ENCODE results near the gene CPED1. TPM values are rescaled to one million over a fixed set of nuclear protein-coding genes. Genes with fewer than 3 reads are reported as not detected.

CPED1 gene
- total and polyA plus RNA-seq, 2 donors (not counting 1 experiment from before 2014, with no cell fraction given), result 70.2 to 196 TPM

- Histone ChIP-seq H3K27ac (ENCODE audit: insufficient read depth, low read length) (no peak overlapping the region), H3K9me3 (ENCODE audit: control insufficient read depth, insufficient read depth, low read depth, low read length) (no peaks in the 10 kb centered on the region), H3K27me3 (ENCODE audit: control insufficient read depth, insufficient read depth, low read length) (no peaks in the 10 kb centered on the region), H3K9ac (ENCODE audit: insufficient read depth, low read length) (no peak overlapping the region), H2AFZ (ENCODE audit: low read length) (no peak overlapping the region), H3K4me1 (ENCODE audit: control insufficient read depth, extremely low read depth, insufficient read depth, low read length) (no peaks in the 10 kb centered on the region), H3K4me3 (replicated peaks in 1 of 4; ENCODE audit: control extremely low read depth in 1 of 4, insufficient read depth in 1 of 4, low read depth in 3 of 4, low read length in 4 of 4) (no peak overlapping the region), H3K79me2 (ENCODE audit: control insufficient read depth, insufficient read depth, low read length) (no peaks in the 10 kb centered on the region), H3K36me3 (ENCODE audit: control insufficient read depth, insufficient read depth, low read length) (no peaks in the 10 kb centered on the region), H4K20me1 (ENCODE audit: control insufficient read depth, extremely low read depth, insufficient read depth, low read length) (no peaks in the 10 kb centered on the region), H3K4me2 (ENCODE audit: extremely low read depth, insufficient read depth, low read length) (no peak overlapping the region)
- DNase-seq (ENCODE audit: low read depth in 2 of 2), result no peak
- TF ChIP-seq, protein P1, sequence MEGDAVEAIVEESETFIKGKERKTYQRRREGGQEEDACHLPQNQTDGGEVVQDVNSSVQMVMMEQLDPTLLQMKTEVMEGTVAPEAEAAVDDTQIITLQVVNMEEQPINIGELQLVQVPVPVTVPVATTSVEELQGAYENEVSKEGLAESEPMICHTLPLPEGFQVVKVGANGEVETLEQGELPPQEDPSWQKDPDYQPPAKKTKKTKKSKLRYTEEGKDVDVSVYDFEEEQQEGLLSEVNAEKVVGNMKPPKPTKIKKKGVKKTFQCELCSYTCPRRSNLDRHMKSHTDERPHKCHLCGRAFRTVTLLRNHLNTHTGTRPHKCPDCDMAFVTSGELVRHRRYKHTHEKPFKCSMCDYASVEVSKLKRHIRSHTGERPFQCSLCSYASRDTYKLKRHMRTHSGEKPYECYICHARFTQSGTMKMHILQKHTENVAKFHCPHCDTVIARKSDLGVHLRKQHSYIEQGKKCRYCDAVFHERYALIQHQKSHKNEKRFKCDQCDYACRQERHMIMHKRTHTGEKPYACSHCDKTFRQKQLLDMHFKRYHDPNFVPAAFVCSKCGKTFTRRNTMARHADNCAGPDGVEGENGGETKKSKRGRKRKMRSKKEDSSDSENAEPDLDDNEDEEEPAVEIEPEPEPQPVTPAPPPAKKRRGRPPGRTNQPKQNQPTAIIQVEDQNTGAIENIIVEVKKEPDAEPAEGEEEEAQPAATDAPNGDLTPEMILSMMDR (conservative IDR thresholded peaks at IDR 0.05 in 1 of 2, IDR thresholded peaks at IDR 0.05 in 1 of 2; ENCODE audit: low read depth in 1 of 2, low read length in 2 of 2), result no peak
- no peak for TF ChIP-seq EZH2 (IDR thresholded peaks at IDR 0.05; ENCODE audit: low read length, missing control alignments)
These were observed 333.9 kb downstream of the CPED1 start for GRCh38 chr7:121322460-121322859.

- no peak overlapping the region for H2AFZ ChIP-seq (ENCODE audit: low read length)
- H3K27ac ChIP-seq (ENCODE audit: insufficient read depth, low read length), result no peak overlapping the region
- no peak for DNase-seq (ENCODE audit: low read depth in 2 of 2)
- H3K36me3 ChIP-seq (ENCODE audit: control insufficient read depth, insufficient read depth, low read length), result no peaks in the 10 kb centered on the region
- TF ChIP-seq, protein P1 (conservative IDR thresholded peaks at IDR 0.05 in 1 of 2, IDR thresholded peaks at IDR 0.05 in 1 of 2; ENCODE audit: low read depth in 1 of 2, low read length in 2 of 2), result no peak
- no peak for TF ChIP-seq EZH2 (IDR thresholded peaks at IDR 0.05; ENCODE audit: low read length, missing control alignments)
- no peak overlapping the region for H3K4me2 ChIP-seq (ENCODE audit: extremely low read depth, insufficient read depth, low read length)
- H3K4me1 ChIP-seq (ENCODE audit: control insufficient read depth, extremely low read depth, insufficient read depth, low read length), result no peaks in the 10 kb centered on the region
- no peak overlapping the region for H3K4me3 ChIP-seq (replicated peaks in 1 of 4; ENCODE audit: control extremely low read depth in 1 of 4, insufficient read depth in 1 of 4, low read depth in 3 of 4, low read length in 4 of 4)
- H4K20me1 ChIP-seq (ENCODE audit: control insufficient read depth, extremely low read depth, insufficient read depth, low read length), result no peaks in the 10 kb centered on the region
- no peak overlapping the region for H3K9ac ChIP-seq (ENCODE audit: insufficient read depth, low read length)
- H3K79me2 ChIP-seq (ENCODE audit: control insufficient read depth, insufficient read depth, low read length), result no peaks in the 10 kb centered on the region
- peaks cover 3% of the 10 kb centered on the region for H3K27me3 ChIP-seq (ENCODE audit: control insufficient read depth, insufficient read depth, low read length)
- H3K9me3 ChIP-seq (ENCODE audit: control insufficient read depth, insufficient read depth, low read depth, low read length), result no peaks in the 10 kb centered on the region
These were observed 335.2 kb downstream of the CPED1 start for GRCh38 chr7:121323515-121324302.

GRCh38 chr7:121327671-121328070 lies 339.2 kb downstream of the CPED1 start:
- H2AFZ ChIP-seq (ENCODE audit: low read length), result no peak overlapping the region
- no peak overlapping the region for H3K4me2 ChIP-seq (ENCODE audit: extremely low read depth, insufficient read depth, low read length)
- no peak for DNase-seq (ENCODE audit: low read depth in 2 of 2)
- no peaks in the 10 kb centered on the region for H3K36me3 ChIP-seq (ENCODE audit: control insufficient read depth, insufficient read depth, low read length)
- H3K27ac ChIP-seq (ENCODE audit: insufficient read depth, low read length), result no peak overlapping the region
- no peak overlapping the region for H3K4me3 ChIP-seq (replicated peaks in 1 of 4; ENCODE audit: control extremely low read depth in 1 of 4, insufficient read depth in 1 of 4, low read depth in 3 of 4, low read length in 4 of 4)
- TF ChIP-seq, protein P1 (conservative IDR thresholded peaks at IDR 0.05 in 1 of 2, IDR thresholded peaks at IDR 0.05 in 1 of 2; ENCODE audit: low read depth in 1 of 2, low read length in 2 of 2), result no peak
- no peak for TF ChIP-seq EZH2 (IDR thresholded peaks at IDR 0.05; ENCODE audit: low read length, missing control alignments)
- peaks cover 6% of the 10 kb centered on the region for H3K4me1 ChIP-seq (ENCODE audit: control insufficient read depth, extremely low read depth, insufficient read depth, low read length)
- no peaks in the 10 kb centered on the region for H4K20me1 ChIP-seq (ENCODE audit: control insufficient read depth, extremely low read depth, insufficient read depth, low read length)
- H3K79me2 ChIP-seq (ENCODE audit: control insufficient read depth, insufficient read depth, low read length), result no peaks in the 10 kb centered on the region
- peaks cover 17% of the 10 kb centered on the region for H3K27me3 ChIP-seq (ENCODE audit: control insufficient read depth, insufficient read depth, low read length)
- no peaks in the 10 kb centered on the region for H3K9me3 ChIP-seq (ENCODE audit: control insufficient read depth, insufficient read depth, low read depth, low read length)
- no peak overlapping the region for H3K9ac ChIP-seq (ENCODE audit: insufficient read depth, low read length)

All from fibroblast of lung (primary cell).